SW 1271 (cell line): Measurements from ENCODE around the gene CYB561D2.

Source experiments
- DNase-seq, 2 experiments: peaks; one replicate each; lab custom pipeline; 2025; lab: John Stamatoyannopoulos, UW

CYB561D2 gene

DNA sequence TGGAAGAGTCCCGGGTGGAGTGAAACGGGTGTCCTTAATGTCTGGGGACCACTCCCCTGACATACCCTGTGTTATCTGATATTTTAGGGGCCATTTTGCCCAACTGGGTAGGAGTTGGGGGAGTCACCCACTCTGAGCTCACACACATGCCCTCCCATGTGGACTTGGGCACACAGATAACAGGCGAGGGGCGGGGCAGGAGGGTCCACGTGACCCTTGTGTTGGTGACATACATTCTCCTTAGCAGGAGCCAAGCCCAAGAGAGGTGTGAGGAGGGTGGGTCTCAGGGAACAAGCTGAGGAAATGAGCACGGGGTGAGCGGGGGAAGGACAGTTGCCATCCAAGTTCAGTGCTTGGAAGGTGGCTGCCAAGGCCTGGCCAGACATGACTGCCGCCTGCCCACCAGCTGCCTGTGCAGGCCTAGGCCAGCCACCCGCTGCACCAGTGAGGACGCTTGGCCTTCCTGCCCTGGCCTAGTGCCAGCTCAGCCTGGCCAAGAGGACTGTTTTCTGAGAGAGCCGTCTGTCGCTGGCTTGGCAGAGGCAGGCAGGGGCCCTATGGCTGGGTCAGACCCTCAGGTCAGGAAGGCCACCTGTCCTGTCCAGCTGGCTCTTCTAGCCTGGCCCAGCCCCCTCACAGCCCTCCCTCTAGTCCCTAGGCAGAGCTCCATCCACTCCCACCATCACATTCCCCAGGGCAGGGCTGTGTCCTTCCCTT is 40.0 kb downstream of the CYB561D2 start:
- DNase-seq: no peak

DNA sequence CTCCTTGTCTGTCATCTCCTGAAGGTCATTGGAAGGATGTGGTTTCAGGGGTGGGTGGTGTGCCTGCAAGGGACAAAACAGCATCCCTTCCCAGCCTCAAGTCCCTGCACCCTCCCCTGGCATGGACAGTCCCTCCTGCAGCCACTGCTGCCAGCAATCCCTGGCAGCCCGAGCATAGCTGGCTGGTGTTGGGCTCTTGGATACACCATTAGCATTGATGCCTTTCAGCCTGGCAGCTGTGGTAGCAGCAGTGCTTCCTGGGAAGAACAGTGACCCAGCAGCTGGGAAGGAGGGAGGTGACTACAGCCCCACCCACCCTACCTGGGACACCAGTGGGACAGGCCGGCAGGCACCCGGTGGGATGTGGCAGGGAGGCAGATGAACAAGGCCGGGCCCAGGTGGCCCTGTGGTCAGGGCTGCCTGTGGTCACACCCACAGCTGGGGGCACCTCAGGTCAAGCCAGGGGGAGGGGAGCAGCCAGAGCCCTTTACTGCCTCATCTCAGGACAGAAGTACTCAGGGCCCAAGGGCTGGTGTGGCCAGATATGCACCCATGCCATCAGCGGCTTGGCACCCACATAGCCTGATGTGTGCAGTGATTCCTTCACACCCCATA is 41.5 kb downstream of the CYB561D2 start:
- DNase-seq: no peak

DNA sequence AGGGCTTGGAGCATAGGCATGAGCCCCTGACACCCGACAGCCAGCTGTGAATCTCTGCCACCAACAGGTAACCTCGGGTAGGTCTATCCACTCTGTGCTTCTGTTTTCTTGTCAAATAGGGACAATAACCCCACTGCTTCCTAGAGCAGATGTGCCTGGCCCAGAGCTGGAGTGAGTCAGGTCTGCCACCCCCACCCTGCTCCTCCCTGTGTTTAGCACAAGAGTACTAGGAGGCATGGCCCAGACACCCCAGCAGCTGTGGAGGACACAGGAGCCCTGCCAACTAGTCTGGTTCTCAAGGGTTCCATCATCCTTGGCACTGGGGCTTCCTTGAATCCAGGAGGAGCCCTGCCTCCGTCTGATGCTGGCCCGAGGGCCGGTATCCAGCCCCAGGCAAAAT is 42.4 kb downstream of the CYB561D2 start:
- DNase-seq: no peak

DNA sequence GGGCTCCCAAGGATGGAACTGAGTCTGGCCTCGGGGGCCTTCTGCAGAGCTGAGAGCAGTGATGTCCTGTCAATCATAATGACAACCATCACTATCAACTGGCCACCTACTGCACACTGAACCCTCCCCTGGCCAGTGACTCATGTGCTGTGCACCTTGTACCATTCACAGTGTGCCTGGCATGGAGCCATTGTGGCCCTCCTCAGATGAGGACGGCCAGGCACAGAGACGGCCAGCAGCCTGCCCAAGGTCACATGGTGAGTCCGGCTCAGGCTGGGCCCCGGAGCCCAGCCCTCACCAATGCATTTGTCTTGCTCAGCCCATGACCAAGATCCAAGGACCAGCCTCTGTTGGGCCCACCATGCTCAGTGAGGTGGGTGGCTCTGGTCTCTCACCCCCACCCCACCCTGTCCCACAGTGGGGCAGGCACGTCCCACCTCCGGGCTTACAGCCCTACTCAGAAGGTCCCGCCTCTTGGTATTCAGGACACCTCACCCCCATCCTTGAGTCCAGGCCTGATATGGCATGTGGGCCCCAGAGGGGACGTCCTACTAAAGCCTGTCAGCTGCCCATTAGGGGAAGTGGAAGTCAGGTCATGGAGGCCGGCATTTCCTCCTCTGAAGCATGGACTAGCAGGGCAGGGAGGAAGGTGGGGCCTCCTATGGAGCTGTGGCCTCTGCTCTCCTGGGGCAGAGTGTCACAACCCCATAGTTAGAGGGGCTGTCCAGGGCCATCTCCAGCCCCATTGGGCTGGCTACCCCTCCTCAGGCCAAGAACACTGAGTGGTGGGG is 44.6 kb downstream of the CYB561D2 start:
- no peak for DNase-seq

DNA sequence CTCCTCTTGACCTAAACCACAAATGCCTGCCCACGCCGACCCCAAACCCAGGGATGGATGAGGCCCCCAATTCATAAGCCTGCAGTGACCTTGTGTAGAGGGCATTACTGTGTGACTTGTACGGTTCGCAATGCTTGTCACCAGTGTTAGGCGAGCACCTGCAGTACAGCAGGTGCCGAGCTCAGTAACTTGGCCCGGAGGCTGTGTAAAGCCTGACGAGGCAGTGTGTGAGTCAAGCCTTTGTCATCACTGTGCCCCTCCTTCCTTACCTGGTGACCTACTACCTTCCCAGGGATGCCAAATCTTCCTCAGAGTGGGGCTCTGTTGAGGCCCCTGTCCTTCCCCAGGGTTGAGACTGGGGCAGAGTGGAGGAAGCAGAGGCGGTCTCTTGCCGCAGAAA is 45.8 kb downstream of the CYB561D2 start:
- no peak for DNase-seq

DNA sequence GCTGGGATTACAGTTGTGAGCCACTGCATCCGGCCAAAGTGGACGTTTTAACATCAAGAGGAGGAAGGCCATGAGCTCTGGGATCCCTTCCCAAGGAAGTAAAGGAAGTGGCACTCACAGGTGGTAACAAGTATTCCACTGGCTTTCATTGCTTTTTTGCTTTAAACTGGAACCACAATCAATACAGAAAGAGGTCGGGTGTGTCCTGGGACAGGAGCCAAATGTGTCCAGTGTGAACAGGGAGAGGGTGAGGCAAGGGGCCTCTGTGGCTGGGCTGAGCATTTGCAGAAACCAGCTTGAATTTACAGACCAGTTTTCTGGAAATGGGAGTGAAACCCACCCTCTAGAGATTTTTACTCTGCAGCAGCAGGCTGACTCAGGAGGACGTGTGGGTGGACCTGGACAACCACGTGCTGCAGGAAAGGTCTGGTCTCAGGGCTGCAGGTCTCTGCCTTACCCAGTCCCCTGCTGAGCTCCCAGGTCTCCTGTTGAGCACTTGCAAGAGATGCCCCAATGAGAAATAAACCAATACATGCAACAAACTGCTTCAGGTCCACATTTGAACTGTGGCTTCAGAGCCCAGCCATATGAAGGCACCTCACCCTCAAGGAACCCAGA is 51.4 kb downstream of the CYB561D2 start:
- no peak for DNase-seq
